Measurements from ENCODE around the gene DNHD1.

DNHD1 gene

DNA sequence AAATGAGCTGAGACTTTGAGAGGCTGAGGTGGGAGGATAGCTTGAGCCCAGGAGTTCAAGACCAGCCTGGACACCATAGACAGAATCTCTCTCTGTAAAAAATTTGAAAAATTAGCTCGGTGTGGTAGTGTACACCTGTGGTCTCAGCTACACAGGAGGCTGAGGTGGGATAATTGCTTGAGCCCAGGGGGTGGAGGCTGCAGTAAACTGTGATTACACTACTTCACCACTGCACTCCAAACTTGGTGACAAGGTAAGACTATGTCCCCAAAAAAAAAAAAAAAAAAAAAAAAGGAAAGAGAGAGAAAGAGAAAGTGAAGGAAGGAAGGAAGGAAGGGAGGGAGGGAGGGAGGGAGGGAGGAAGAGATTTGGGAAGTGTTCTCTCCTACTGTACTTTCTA lies 81.1 kb downstream of the DNHD1 start:
- DNase-seq (ENCODE audit: extremely low read depth, low read depth), result no peak
- TF ChIP-seq, protein P1, sequence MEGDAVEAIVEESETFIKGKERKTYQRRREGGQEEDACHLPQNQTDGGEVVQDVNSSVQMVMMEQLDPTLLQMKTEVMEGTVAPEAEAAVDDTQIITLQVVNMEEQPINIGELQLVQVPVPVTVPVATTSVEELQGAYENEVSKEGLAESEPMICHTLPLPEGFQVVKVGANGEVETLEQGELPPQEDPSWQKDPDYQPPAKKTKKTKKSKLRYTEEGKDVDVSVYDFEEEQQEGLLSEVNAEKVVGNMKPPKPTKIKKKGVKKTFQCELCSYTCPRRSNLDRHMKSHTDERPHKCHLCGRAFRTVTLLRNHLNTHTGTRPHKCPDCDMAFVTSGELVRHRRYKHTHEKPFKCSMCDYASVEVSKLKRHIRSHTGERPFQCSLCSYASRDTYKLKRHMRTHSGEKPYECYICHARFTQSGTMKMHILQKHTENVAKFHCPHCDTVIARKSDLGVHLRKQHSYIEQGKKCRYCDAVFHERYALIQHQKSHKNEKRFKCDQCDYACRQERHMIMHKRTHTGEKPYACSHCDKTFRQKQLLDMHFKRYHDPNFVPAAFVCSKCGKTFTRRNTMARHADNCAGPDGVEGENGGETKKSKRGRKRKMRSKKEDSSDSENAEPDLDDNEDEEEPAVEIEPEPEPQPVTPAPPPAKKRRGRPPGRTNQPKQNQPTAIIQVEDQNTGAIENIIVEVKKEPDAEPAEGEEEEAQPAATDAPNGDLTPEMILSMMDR (IDR thresholded peaks at IDR 0.05; ENCODE audit: low read depth, low read length), result no peak

DNA sequence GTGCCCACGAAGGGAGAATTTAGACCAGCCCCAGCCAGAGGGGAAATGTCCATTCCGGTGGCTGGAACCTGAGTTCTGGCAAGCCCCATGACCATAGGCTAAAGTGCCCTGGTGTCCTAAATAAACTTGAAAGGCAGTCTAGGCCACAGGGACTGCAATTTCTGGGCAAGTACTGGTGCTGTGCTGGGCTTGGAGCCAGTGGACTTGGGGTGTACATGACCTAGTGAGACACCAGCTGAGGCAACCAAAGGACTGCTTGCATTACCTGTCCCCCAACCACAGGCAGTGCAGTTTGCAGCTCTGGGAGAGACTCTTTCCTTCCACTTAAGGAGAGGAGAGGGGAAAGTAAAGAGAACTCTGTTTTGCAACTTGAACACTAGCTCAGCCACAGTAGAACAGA lies 82.6 kb downstream of the DNHD1 start:
- TF ChIP-seq, protein P1 (IDR thresholded peaks at IDR 0.05; ENCODE audit: low read depth, low read length), result no peak

DNA sequence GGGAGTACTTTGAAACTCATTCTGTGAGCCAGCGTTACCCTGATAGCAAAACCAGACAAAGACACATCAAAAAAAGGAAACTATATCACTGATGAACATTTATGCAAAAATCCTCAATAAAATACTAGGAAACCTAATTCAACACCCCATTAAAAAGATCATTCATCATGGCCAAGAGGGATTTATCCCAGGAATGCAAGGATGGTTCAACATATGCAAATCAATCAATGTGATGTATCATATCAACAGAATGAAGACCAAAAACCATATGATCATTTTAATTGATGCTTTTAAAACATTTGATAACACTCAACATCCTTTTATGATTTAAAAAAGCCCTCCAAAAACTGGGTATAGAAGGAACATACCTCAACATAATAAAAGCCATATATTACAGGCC lies 86.5 kb downstream of the DNHD1 start:
- TF ChIP-seq, protein P1 (IDR thresholded peaks at IDR 0.05; ENCODE audit: low read depth, low read length), result no peak

More for the DNA sequence above, 82.6 kb downstream of the DNHD1 start:
- no peak for DNase-seq (ENCODE audit: extremely low read depth, low read depth)

DNA sequence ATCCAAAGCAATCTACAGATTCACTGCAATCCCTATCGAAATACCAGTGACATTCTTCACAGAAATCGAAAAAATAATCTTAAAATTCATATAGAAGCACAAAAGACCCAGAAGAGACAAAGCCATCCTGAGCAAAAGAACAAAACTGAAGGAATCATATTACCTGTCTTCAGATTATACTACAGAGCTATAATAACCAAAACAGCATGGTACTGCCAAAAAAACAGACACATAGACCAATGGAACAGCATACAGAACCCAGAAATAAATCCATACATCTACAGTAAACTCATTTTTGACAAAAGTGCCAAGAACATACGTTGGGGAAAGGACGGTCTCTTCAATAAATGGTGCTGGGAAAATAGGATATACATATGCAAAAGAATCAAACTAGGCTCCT lies 87.4 kb downstream of the DNHD1 start:
- no peak for DNase-seq (ENCODE audit: extremely low read depth, low read depth)
- TF ChIP-seq, protein P1 (IDR thresholded peaks at IDR 0.05; ENCODE audit: low read depth, low read length), result no peak

More for the DNA sequence above, 86.5 kb downstream of the DNHD1 start:
- no peak for DNase-seq (ENCODE audit: extremely low read depth, low read depth)

DNA sequence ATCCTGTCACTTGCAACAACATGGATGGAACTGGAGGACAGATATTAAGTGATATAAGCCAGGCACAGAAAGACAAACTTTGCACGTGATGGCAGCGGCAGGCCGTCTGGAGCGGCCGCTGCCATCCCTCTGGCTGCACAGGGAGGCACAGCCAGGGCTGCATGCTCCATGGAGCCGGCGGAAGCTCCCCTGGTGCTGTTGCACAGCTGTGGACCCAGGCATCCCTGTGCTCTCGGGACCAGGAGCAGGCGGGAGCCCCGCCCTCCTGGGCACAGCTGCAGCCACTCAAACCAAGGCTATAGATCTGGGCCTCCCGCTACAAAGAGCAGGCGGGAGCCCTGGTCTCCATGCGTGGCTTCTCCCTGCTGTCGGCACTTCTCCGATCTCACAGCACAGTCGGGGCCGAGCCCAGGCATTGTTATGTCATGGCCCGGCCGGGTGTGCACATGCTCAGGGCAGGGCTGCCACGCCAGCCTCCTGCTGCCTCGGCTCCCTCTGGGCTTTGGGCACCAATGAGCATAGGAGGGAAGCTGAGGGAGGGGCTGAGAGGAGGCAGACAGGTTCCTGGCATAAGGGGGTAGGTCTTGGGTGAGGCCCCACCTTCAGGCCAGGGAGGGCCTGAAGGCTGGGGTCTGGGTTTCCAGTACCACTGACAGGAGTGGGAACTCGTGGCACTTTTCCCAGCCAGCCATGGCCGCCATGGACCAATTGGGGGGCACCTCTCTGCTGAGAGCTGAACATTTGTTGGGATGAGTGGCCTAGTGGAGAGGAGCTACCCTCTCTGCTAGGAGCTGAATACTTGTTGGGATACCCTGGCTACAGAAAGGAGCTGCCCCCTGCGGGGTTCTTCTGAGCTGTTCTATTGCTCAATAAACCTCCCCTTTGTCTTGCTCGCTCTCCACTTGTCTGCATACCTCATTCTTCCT lies 89.6 kb downstream of the DNHD1 start:
- DNase-seq (ENCODE audit: extremely low read depth, low read depth), result no peak
- TF ChIP-seq, protein P1 (IDR thresholded peaks at IDR 0.05; ENCODE audit: low read depth, low read length), result no peak

DNA sequence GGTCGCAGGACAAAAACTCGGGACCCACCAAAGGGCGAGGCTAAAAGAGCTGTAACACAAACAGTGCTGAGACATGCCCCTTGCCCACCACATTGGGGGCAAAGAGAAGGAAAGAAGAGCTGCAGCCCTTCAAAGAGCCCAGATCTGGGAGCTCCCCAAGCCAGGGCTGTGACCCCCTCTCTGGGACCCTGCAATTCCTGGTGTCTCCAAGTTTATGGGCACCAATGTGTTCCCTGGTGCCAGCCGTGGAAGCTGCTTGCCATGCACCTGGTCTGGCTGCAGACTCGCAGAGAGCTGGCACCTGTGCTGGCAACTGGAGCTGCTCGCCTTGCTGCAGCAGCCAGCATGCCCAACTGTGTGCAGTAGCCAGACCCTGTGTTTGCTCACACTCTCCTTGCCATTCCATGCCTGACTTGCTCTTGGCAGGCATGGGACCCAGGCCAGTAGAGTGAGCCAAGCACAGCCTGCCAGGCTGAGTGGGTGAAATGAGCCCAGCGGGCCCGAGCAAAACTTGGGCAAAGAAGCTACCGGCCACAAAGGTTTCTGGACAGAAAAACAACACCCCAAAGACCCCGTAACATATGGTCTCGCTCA lies 90.4 kb downstream of the DNHD1 start:
- no peak for DNase-seq (ENCODE audit: extremely low read depth, low read depth)
- TF ChIP-seq, protein P1 (IDR thresholded peaks at IDR 0.05; ENCODE audit: low read depth, low read length), result no peak

DNA sequence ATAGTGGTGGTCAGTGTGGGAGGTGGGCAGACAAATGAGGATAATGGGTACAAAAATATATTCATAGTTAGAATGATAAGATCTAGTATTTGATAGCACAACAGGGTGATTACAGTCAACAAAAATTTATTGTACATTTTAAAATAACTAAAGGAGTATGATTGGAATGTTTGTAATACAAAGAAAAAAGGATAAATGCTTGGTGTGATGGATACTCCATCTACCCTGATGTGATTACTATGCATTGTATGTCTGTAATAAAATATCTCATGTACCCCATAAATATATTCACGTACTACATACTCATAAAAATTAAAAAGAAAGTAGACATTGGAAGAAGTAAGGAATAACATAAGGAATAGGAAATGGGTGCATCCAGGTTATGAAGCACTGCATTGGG lies 90.9 kb downstream of the DNHD1 start:
- no peak for DNase-seq (ENCODE audit: extremely low read depth, low read depth)
- TF ChIP-seq, protein P1 (IDR thresholded peaks at IDR 0.05; ENCODE audit: low read depth, low read length), result no peak
